ENCODE results near the gene HBZ.
"Not testable (repeated sequence)": the region's sequence is repeated elsewhere in the genome, so short reads cannot be mapped to it uniquely, and the experiment has no call there.

Gene HBZ

DNA sequence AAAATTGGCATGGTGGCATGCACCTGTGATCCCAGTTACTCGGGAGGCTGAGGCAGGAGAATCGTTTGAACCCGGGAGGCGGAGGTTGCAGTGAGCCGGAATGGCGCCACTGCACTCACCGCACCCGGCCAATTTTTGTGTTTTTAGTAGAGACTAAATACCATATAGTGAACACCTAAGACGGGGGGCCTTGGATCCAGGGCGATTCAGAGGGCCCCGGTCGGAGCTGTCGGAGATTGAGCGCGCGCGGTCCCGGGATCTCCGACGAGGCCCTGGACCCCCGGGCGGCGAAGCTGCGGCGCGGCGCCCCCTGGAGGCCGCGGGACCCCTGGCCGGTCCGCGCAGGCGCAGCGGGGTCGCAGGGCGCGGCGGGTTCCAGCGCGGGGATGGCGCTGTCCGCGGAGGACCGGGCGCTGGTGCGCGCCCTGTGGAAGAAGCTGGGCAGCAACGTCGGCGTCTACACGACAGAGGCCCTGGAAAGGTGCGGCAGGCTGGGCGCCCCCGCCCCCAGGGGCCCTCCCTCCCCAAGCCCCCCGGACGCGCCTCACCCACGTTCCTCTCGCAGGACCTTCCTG is 27.7 kb downstream of the HBZ start, which contains the start of gene HBQ1:
Gene HBQ1, plus strand, starts transcription at position 359 of the 575 bp plus-strand sequence. Its CDS starts 28 bp downstream, at position 387.
- peak; percentile 73 for DNase-seq

DNA sequence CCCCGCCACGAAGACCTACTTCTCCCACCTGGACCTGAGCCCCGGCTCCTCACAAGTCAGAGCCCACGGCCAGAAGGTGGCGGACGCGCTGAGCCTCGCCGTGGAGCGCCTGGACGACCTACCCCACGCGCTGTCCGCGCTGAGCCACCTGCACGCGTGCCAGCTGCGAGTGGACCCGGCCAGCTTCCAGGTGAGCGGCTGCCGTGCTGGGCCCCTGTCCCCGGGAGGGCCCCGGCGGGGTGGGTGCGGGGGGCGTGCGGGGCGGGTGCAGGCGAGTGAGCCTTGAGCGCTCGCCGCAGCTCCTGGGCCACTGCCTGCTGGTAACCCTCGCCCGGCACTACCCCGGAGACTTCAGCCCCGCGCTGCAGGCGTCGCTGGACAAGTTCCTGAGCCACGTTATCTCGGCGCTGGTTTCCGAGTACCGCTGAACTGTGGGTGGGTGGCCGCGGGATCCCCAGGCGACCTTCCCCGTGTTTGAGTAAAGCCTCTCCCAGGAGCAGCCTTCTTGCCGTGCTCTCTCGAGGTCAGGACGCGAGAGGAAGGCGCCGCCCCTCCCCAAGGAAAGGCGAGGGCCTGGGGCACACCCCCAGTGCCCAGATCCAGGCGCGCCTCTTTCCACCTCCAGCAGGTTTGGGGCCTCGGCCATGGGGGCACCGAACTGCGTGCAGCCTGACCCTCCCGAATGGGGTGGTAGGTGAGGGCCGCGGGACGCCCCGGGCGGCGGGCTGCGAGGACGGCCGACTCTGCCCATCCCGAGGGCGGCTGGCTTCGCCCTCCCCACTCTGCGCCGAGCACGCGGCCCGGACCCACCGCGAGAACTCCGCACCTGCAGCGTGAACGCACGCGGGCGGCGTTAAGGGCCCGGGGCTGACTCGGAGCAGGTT is 28.5 kb downstream of the HBZ start:
- peak; percentile 94 for DNase-seq

GRCh38 chr16:181565-182021 is 29.1 kb downstream of the HBZ start:
- DNase-seq = no peak

DNA sequence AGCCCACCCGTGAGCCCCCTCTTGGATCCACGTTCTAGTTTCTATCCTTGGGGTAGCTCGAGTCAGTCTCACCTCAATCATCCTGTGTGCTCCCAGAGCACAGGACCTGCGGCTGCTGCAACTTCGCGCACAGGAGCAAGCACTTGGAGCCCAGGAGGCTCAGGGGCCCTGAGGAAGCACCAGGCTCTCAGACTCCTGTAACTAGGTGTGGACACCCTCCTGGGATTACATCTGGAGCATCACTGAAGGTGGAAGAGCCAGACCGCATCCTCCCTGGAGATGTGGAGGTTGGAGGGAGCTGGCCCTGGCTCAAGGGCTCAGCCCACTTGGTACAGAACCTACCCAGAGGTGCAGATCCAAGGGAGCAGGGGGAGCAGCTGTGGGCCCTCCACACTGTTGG is 30.6 kb downstream of the HBZ start:
- DNase-seq = no peak

- DNase-seq = no peak
These were observed 32.8 kb downstream of the HBZ start for GRCh38 chr16:185213-185612.

GRCh38 chr16:185691-186090 is 33.2 kb downstream of the HBZ start:
- DNase-seq = no peak

- DNase-seq = no peak
These were observed 34.9 kb downstream of the HBZ start for GRCh38 chr16:187330-187729.

GRCh38 chr16:188674-189073 is 36.2 kb downstream of the HBZ start:
- peak; percentile 67 for DNase-seq

DNA sequence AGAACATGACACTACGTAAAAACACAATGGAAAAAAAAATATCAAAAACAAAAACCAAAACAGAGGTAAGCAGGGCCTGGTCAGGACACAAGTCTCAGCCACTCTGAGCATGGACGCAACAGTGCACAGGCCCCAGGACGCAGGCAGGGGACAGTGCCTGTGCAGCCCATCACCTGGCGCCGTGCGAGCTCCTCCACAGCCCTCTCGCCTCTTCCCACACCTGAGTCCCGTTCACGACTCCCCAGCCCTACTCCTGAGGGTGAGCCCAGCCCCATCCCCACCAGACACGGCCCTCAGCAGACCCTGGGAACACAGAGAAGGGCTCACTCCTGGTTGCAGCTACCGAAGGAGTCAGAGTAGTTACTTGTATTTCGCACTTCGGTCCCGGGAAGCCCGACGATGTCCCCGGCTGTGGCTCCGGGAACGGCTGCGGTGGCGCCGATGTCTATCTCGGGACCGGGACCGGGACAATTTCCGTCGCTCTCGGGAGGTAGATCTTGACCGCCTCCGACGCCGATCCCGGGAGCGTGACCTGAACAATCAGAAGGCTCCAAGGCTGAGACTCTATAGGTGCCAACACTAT is 37.3 kb downstream of the HBZ start:
- no peak for DNase-seq

- no peak for DNase-seq
These were observed 39.4 kb downstream of the HBZ start for GRCh38 chr16:191831-192230.

DNA sequence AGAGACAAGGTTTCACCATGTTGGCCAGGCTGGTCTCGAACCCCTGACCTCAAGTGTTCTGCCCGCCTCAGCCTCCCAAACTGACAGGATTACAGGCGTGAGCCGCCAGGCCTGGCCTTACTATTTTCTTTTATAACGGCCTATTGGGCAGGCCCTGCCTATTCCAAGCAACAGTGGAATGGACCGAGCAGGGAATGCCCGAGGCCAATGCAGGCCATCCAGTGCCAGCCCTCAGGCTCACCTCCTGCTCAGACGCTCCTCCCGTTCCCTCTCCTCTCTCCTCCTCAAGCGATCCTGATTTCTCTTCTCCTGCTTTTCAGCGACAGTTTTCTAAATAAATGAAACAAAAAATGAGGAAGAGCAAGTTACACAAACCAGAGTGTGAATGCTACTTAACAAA is 40.2 kb downstream of the HBZ start:
- no peak for DNase-seq

DNA sequence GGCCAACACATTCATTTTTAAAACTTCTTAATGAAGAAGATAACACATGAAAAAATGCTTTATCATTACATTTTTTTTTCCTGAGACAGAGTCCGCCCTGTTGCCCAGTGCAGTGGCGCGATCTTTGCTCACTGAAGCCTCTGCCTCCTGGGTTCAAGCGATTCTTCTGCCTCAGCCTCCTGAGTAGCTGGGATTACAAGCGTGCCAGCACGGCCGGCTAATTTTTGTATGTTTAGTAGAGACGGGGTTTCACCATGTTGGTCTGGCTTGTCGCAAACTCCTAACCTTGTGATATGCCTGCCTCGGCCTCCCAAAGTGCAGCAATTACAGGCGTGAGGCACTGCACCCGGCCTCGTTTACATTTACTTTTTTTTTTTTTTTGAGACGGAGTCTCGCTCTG is 41.0 kb downstream of the HBZ start:
- DNase-seq = no peak

DNA sequence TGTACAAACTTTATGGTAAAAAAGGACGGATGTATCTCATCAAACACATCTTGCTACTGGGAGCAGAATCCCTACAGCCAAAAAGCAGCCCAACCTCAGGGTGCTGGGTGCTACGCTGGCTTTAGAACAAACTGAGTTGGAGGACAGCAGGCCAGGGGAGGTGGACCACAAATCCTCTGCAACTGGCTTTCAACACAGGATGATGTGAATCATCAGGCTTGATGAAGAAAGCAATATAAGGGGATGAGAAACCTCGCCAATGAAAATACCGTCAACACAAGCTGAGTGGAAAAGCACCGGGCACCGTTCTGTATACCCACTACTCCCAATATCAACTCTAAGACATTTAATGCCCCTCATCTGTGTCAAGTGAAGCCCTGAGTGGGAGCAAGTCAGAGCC is 42.1 kb downstream of the HBZ start:
- DNase-seq = no peak

- no peak for DNase-seq
These were observed 47.9 kb downstream of the HBZ start for GRCh38 chr16:200388-200787.

DNA sequence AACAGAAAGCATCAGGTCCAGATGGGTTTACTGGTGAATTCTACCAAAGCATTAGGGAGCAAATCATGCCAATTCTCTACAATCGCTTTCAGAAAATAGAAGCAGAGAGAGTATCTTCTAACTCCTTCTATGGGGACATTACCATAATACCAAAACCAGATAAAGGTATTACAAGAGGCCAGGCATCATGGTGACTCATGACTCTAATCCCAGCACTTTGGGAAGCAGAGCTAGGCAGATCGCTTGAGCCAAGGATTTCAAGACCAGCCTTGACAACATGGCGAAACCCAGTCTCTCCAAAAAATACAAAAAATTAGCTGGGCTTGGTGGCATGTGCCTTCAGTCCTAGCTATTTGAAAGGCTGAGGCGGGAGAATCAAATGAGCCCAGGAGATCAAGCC is 50.8 kb downstream of the HBZ start:
- no peak for DNase-seq

DNA sequence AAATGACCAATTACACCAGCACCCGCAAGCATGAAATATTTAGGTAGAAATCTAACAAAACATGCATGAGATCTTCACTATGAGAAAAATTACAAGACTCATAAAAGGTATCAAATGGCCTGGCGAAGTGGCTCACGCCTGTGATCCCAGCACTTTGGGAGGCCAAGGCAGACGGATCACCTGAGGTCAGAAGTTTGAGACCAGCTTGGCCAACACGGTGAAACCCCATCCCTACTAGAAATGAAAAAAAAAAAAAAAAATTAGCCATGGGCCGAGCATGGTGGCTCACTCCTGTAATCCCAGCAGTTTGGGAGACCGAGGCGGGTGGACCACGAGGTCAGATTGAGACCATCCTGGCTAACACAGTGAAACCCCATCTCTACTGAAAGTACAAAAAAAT is 51.6 kb downstream of the HBZ start:
- not testable (repeated sequence) for DNase-seq
